ENCODE data around the gene GRK3. TPM values are rescaled to one million over a fixed set of nuclear protein-coding genes. Genes with fewer than 3 reads are reported as not detected.

GRK3 gene
- total and polyA plus RNA-seq, 7 experiments from 2014 or later, result 0.69 to 44.8 (median 6.5) TPM

GRCh38 chr22:25654676-25655075 is 90.2 kb downstream of the GRK3 start:
- Histone ChIP-seq H3K4me3 (ENCODE audit: low read length) (no peak overlapping the region), H3K9me3 (ENCODE audit: control insufficient read depth in 2 of 3, low read length in 3 of 3) (no peaks in the 10 kb centered on the region), H3K4me1 (ENCODE audit: control insufficient read depth in 2 of 2, insufficient read depth in 2 of 2, low read length in 2 of 2) (no peaks in the 10 kb centered on the region), H3K27me3 (ENCODE audit: control insufficient read depth in 2 of 2, insufficient read depth in 2 of 2, low read length in 2 of 2) (no peaks in the 10 kb centered on the region), H3K36me3 (ENCODE audit: control insufficient read depth in 2 of 3, insufficient read depth in 3 of 3, low read length in 3 of 3) (no peaks in the 10 kb centered on the region), H3K27ac (ENCODE audit: low read depth, low read length) (no peak overlapping the region)
- DNase-seq (no peak), ATAC-seq (no peak)
- intact Hi-C loops (cut with micrococcal nuclease), result no loop called here
- H3K36me3 Mint-ChIP-seq, result peaks cover 0 to 36% (median 0%) of the 10 kb centered on the region in 5 donors
- CTCF ChIA-PET, result no interaction called here
- no peak overlapping the region for H3K4me3 Mint-ChIP-seq
- no peak overlapping the region for H3K27ac Mint-ChIP-seq
- peaks cover 0 to 4% (median 0%) of the 10 kb centered on the region in 11 donors for H3K9me3 Mint-ChIP-seq
- peaks cover 0 to 29% (median 0%) of the 10 kb centered on the region in 7 donors for H3K4me1 Mint-ChIP-seq
- peaks cover 0 to 5% (median 0%) of the 10 kb centered on the region in 5 donors for H3K27me3 Mint-ChIP-seq
- POLR2A ChIA-PET, result no interaction called here

GRCh38 chr22:25655371-25655935 is 91.0 kb downstream of the GRK3 start:
- H3K36me3 ChIP-seq (ENCODE audit: control insufficient read depth in 2 of 3, insufficient read depth in 3 of 3, low read length in 3 of 3), result no peaks in the 10 kb centered on the region
- no peak overlapping the region for H3K4me3 Mint-ChIP-seq
- intact Hi-C loops (cut with micrococcal nuclease), result no loop called here
- H3K4me1 ChIP-seq (ENCODE audit: control insufficient read depth in 2 of 2, insufficient read depth in 2 of 2, low read length in 2 of 2), result no peaks in the 10 kb centered on the region
- H3K27ac ChIP-seq (ENCODE audit: low read depth, low read length), result no peak overlapping the region
- ATAC-seq (no peak), DNase-seq (no peak)
- H3K36me3 Mint-ChIP-seq, result peaks cover 0 to 35% (median 0%) of the 10 kb centered on the region in 5 donors
- H3K27ac Mint-ChIP-seq, result no peak overlapping the region
- peaks cover 0 to 4% (median 0%) of the 10 kb centered on the region in 11 donors for H3K9me3 Mint-ChIP-seq
- H3K27me3 Mint-ChIP-seq, result peaks cover 0 to 5% (median 0%) of the 10 kb centered on the region in 5 donors
- peaks cover 0 to 27% (median 0%) of the 10 kb centered on the region in 7 donors for H3K4me1 Mint-ChIP-seq
- H3K9me3 ChIP-seq (ENCODE audit: control insufficient read depth in 2 of 3, low read length in 3 of 3), result no peaks in the 10 kb centered on the region
- no peaks in the 10 kb centered on the region for H3K27me3 ChIP-seq (ENCODE audit: control insufficient read depth in 2 of 2, insufficient read depth in 2 of 2, low read length in 2 of 2)
- POLR2A ChIA-PET, result no interaction called here
- CTCF ChIA-PET, result no interaction called here
- no peak overlapping the region for H3K4me3 ChIP-seq (ENCODE audit: low read length)

GRCh38 chr22:25656724-25657123 is 92.2 kb downstream of the GRK3 start:
- no peak for DNase-seq
- no peak overlapping the region for H3K4me3 Mint-ChIP-seq
- peaks cover 0 to 5% (median 0%) of the 10 kb centered on the region in 5 donors for H3K27me3 Mint-ChIP-seq
- peak overlapping the region in 1 of 9 donors; percentile 19 for H3K27ac Mint-ChIP-seq
- Histone ChIP-seq H3K4me1 (ENCODE audit: control insufficient read depth in 2 of 2, insufficient read depth in 2 of 2, low read length in 2 of 2) (no peaks in the 10 kb centered on the region), H3K36me3 (ENCODE audit: control insufficient read depth in 2 of 3, insufficient read depth in 3 of 3, low read length in 3 of 3) (no peaks in the 10 kb centered on the region), H3K27me3 (ENCODE audit: control insufficient read depth in 2 of 2, insufficient read depth in 2 of 2, low read length in 2 of 2) (no peaks in the 10 kb centered on the region), H3K27ac (ENCODE audit: low read depth, low read length) (no peak overlapping the region), H3K4me3 (ENCODE audit: low read length) (no peak overlapping the region), H3K9me3 (ENCODE audit: control insufficient read depth in 2 of 3, low read length in 3 of 3) (no peaks in the 10 kb centered on the region)
- POLR2A ChIA-PET, result no interaction called here
- H3K36me3 Mint-ChIP-seq, result peaks cover 0 to 36% (median 0%) of the 10 kb centered on the region in 5 donors
- peaks cover 0 to 4% (median 0%) of the 10 kb centered on the region in 11 donors for H3K9me3 Mint-ChIP-seq
- CTCF ChIA-PET, result no interaction called here
- ATAC-seq, result no peak
- intact Hi-C loops (cut with micrococcal nuclease), result no loop called here
- peaks cover 0 to 26% (median 0%) of the 10 kb centered on the region in 7 donors for H3K4me1 Mint-ChIP-seq

- ChIA-PET POLR2A (no interaction called here), CTCF (no interaction called here)
- no peaks in the 10 kb centered on the region for H3K9me3 ChIP-seq (ENCODE audit: control insufficient read depth in 2 of 3, low read length in 3 of 3)
- Mint-ChIP-seq H3K27ac (no peak overlapping the region), H3K27me3 (peaks cover 0 to 5% (median 0%) of the 10 kb centered on the region in 5 donors), H3K9me3 (peaks cover 0 to 4% (median 0%) of the 10 kb centered on the region in 11 donors), H3K4me1 (peaks cover 0 to 27% (median 0%) of the 10 kb centered on the region in 7 donors), H3K4me3 (no peak overlapping the region), H3K36me3 (peaks cover 0 to 33% (median 0%) of the 10 kb centered on the region in 5 donors)
- DNase-seq (no peak), ATAC-seq (no peak)
- H3K36me3 ChIP-seq (ENCODE audit: control insufficient read depth in 2 of 3, insufficient read depth in 3 of 3, low read length in 3 of 3), result no peaks in the 10 kb centered on the region
- H3K4me3 ChIP-seq (ENCODE audit: low read length), result no peak overlapping the region
- H3K4me1 ChIP-seq (ENCODE audit: control insufficient read depth in 2 of 2, insufficient read depth in 2 of 2, low read length in 2 of 2), result no peaks in the 10 kb centered on the region
- intact Hi-C loops (cut with micrococcal nuclease), result no loop called here
- no peak overlapping the region for H3K27ac ChIP-seq (ENCODE audit: low read depth, low read length)
- H3K27me3 ChIP-seq (ENCODE audit: control insufficient read depth in 2 of 2, insufficient read depth in 2 of 2, low read length in 2 of 2), result no peaks in the 10 kb centered on the region
Observed at GRCh38 chr22:25658633-25659032, 94.2 kb downstream of the GRK3 start.

GRCh38 chr22:25659413-25659812 is 94.9 kb downstream of the GRK3 start:
- H3K27ac Mint-ChIP-seq, result no peak overlapping the region
- ATAC-seq (no peak), DNase-seq (no peak)
- H3K4me1 Mint-ChIP-seq, result peaks cover 0 to 27% (median 0%) of the 10 kb centered on the region in 7 donors
- CTCF ChIA-PET, result no interaction called here
- Histone ChIP-seq H3K27ac (ENCODE audit: low read depth, low read length) (no peak overlapping the region), H3K4me3 (ENCODE audit: low read length) (no peak overlapping the region), H3K4me1 (ENCODE audit: control insufficient read depth in 2 of 2, insufficient read depth in 2 of 2, low read length in 2 of 2) (no peaks in the 10 kb centered on the region), H3K27me3 (ENCODE audit: control insufficient read depth in 2 of 2, insufficient read depth in 2 of 2, low read length in 2 of 2) (no peaks in the 10 kb centered on the region), H3K9me3 (ENCODE audit: control insufficient read depth in 2 of 3, low read length in 3 of 3) (no peaks in the 10 kb centered on the region), H3K36me3 (ENCODE audit: control insufficient read depth in 2 of 3, insufficient read depth in 3 of 3, low read length in 3 of 3) (no peaks in the 10 kb centered on the region)
- H3K36me3 Mint-ChIP-seq, result peaks cover 0 to 35% (median 0%) of the 10 kb centered on the region in 5 donors
- H3K27me3 Mint-ChIP-seq, result peaks cover 0 to 5% (median 0%) of the 10 kb centered on the region in 5 donors
- intact Hi-C loops (cut with micrococcal nuclease), result no loop called here
- H3K4me3 Mint-ChIP-seq, result no peak overlapping the region
- H3K9me3 Mint-ChIP-seq, result peaks cover 0 to 4% (median 0%) of the 10 kb centered on the region in 11 donors
- POLR2A ChIA-PET, result no interaction called here

- H3K36me3 Mint-ChIP-seq, result peaks cover 0 to 31% (median 0%) of the 10 kb centered on the region in 5 donors
- Histone ChIP-seq H3K27me3 (ENCODE audit: control insufficient read depth in 2 of 2, insufficient read depth in 2 of 2, low read length in 2 of 2) (no peaks in the 10 kb centered on the region), H3K4me3 (ENCODE audit: low read length) (no peak overlapping the region), H3K4me1 (ENCODE audit: control insufficient read depth in 2 of 2, insufficient read depth in 2 of 2, low read length in 2 of 2) (no peaks in the 10 kb centered on the region), H3K36me3 (ENCODE audit: control insufficient read depth in 2 of 3, insufficient read depth in 3 of 3, low read length in 3 of 3) (no peaks in the 10 kb centered on the region), H3K27ac (ENCODE audit: low read depth, low read length) (no peak overlapping the region), H3K9me3 (ENCODE audit: control insufficient read depth in 2 of 3, low read length in 3 of 3) (no peaks in the 10 kb centered on the region)
- H3K4me1 Mint-ChIP-seq, result peaks cover 0 to 20% (median 0%) of the 10 kb centered on the region in 7 donors
- ATAC-seq, result no peak
- H3K4me3 Mint-ChIP-seq, result no peak overlapping the region
- no peak overlapping the region for H3K27ac Mint-ChIP-seq
- intact Hi-C loops (cut with micrococcal nuclease), result no loop called here
- ChIA-PET POLR2A (no interaction called here), CTCF (no interaction called here)
- H3K9me3 Mint-ChIP-seq, result peaks cover 0 to 4% (median 0%) of the 10 kb centered on the region in 11 donors
- H3K27me3 Mint-ChIP-seq, result peaks cover 0 to 1% (median 0%) of the 10 kb centered on the region in 5 donors
- no peak for DNase-seq
Observed at GRCh38 chr22:25660336-25660735, 95.9 kb downstream of the GRK3 start.

- no peak overlapping the region for H3K27ac ChIP-seq (ENCODE audit: low read depth, low read length)
- POLR2A ChIA-PET, result no interaction called here
Observed at GRCh38 chr22:25661073-25661472, 96.6 kb downstream of the GRK3 start.

More at GRCh38 chr22:25661073-25661472, 96.6 kb downstream of the GRK3 start:
- no peaks in the 10 kb centered on the region for H3K36me3 ChIP-seq (ENCODE audit: control insufficient read depth in 2 of 3, insufficient read depth in 3 of 3, low read length in 3 of 3)
- Mint-ChIP-seq H3K9me3 (peaks cover 0 to 4% (median 0%) of the 10 kb centered on the region in 11 donors), H3K4me1 (peaks cover 0 to 17% (median 0%) of the 10 kb centered on the region in 7 donors), H3K27ac (no peak overlapping the region), H3K27me3 (no peaks in the 10 kb centered on the region), H3K36me3 (peaks cover 0 to 25% (median 0%) of the 10 kb centered on the region in 5 donors), H3K4me3 (no peak overlapping the region)
- DNase-seq (no peak), ATAC-seq (no peak)
- no peak overlapping the region for H3K4me3 ChIP-seq (ENCODE audit: low read length)
- intact Hi-C loops (cut with micrococcal nuclease), result no loop called here
- CTCF ChIA-PET, result no interaction called here
- no peaks in the 10 kb centered on the region for H3K27me3 ChIP-seq (ENCODE audit: control insufficient read depth in 2 of 2, insufficient read depth in 2 of 2, low read length in 2 of 2)
- H3K9me3 ChIP-seq (ENCODE audit: control insufficient read depth in 2 of 3, low read length in 3 of 3), result no peaks in the 10 kb centered on the region
- H3K4me1 ChIP-seq (ENCODE audit: control insufficient read depth in 2 of 2, insufficient read depth in 2 of 2, low read length in 2 of 2), result no peaks in the 10 kb centered on the region
